Neuron (in vitro differentiated cells): Measurements from ENCODE around the gene B4GALT5.
"Not testable (repeated sequence)": the region's sequence is repeated elsewhere in the genome, so short reads cannot be mapped to it uniquely, and the experiment has no call there.

ENCODE experiments used
- H2AFZ ChIP-seq: one replicate; pipeline ENCODE4 v1.6.1; 2013; ENCODE audit warnings: low read depth, mild to moderate bottlenecking, inconsistent platforms, low read length, moderate library complexity
- H3K27me3 ChIP-seq: one replicate; pipeline ENCODE4 v1.6.1; 2013; ENCODE audit warnings: low read length; ENCODE audit not compliant: insufficient read depth
- H3K36me3 ChIP-seq: one replicate; pipeline ENCODE4 v1.6.1; 2013; ENCODE audit warnings: low read length; ENCODE audit not compliant: insufficient read depth
- H3K4me1 ChIP-seq: one replicate; pipeline ENCODE4 v1.6.1; 2013; ENCODE audit warnings: low read length; ENCODE audit not compliant: insufficient read depth
- H3K4me3 ChIP-seq: 2 replicates; pipeline ENCODE4 v1.5.1; 2013; ENCODE audit warnings: mild to moderate bottlenecking, low read length, moderate library complexity
- H3K9me3 ChIP-seq: one replicate; pipeline ENCODE4 v1.6.1; 2013; ENCODE audit warnings: low read length

B4GALT5 gene

DNA sequence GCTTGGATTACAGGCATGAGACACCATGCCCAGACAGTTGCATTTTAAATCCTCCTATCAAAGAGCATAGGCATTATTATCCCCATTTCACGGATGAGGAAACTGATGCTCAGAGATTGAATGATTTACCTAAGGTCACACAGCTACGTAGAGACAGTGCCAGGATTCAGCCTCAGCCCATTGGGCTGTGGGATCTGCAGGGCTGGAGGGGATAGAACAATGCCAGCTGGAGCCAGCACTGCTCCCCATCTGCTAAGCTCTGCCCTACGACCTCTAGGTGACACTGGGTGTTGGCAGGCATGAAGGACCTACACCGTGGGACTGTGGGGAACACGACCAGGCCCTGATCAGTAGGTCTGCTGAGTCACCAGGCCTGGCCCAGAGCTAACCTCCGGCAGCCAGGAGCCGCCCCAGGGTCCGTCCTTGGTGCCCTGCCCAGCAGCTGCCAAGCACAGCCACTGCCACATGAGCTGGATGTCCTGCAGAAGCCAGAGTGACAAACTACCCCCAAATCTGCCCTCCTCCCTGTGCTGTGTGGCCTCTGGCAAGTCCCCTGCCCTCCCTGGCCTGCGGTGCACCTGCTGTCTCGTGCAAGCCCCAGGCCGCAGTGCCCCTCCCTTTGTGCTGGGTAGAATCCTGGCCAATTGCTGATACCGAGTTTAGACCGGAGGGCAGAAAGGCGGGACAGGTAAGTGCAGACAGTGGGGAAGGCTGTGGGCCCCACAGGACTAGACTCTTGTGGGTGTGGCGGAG, 98.1 kb downstream of the B4GALT5 start:
- Histone ChIP-seq H2AFZ (no peak overlapping the region), H3K4me3 (no peak overlapping the region)

GRCh38 chr20:49615051-49615400, 98.7 kb downstream of the B4GALT5 start:
- H3K9me3 ChIP-seq, H3K36me3 ChIP-seq, H3K4me1 ChIP-seq, H3K27me3 ChIP-seq, H2AFZ ChIP-seq, H3K4me3 ChIP-seq: not testable (repeated sequence)

More for the DNA sequence above, 98.1 kb downstream of the B4GALT5 start:
- Histone ChIP-seq H3K9me3 (no peaks in the 10 kb centered on the region), H3K4me1 (peaks cover 9% of the 10 kb centered on the region), H3K36me3 (no peaks in the 10 kb centered on the region), H3K27me3 (no peaks in the 10 kb centered on the region)

DNA sequence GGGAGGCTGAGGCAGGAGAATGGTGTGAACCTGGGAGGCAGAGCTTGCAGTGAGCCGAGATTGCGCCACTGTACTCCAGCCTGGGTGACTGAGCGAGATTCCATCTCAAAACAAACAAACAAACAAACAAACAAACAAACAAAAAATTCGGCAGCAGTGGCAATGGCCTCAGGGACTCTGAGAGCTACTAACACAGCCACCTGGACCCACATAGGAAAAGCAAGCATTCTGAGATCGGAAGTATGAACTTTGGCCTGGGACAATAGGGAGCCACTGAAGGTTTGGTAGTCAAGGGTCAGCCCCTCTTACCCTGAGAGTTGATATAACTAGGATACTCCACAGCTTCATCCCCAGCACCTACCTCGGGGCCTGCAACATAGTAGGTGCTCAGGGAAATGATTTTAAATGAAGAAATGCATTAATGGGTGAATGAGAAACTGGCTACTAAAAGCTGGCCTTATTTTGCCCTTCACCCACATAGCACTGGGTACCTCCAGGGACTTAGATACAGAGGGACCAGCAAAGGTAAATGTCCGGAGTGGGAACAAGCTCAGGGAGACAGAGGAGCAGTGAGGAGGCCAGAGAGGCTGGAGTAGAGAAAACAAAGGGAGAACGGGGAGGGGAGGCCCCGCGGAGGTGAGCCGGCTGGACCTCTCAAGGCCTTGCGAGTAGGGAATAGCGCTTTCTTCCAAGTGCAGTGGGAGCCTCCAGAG, 99.2 kb downstream of the B4GALT5 start:
- Histone ChIP-seq H3K4me1 (peaks cover 4% of the 10 kb centered on the region), H2AFZ (no peak overlapping the region)

DNA sequence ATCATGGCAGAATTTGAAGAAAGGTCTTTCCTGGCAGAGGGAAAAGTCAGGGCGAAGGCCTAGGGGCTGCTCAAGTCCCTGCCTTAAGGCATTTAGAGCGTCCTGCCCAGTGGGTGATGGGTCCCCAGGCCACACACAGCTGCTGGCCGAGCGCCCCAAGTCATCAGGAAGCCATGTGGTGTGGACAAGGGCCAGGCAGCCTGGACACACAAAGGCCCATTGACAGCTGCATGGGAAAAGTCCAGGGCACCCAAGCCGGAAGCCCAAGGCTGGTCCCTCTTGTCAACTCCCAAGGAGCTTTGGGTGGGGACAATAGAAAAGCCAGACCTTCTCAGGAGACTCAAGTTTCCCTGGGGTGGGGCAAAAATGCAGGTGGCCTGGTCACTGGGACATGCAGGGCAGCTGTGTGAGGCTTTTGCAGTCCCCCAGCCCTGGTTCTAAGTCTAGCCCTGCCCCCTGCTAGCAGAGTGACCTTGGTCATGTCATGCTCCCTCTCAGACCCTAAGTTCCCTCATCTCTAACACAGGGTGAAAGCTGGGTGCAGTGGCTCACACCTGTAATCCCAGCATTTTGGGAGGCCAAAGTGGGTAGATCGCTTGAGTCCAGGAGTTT, 101.4 kb downstream of the B4GALT5 start:
- no peak overlapping the region for H2AFZ ChIP-seq
- no peaks in the 10 kb centered on the region for H3K27me3 ChIP-seq
- H3K36me3 ChIP-seq: no peaks in the 10 kb centered on the region
- no peaks in the 10 kb centered on the region for H3K9me3 ChIP-seq
- H3K4me1 ChIP-seq: peaks cover 4% of the 10 kb centered on the region
- no peak overlapping the region for H3K4me3 ChIP-seq

More for the DNA sequence above, 99.2 kb downstream of the B4GALT5 start:
- no peaks in the 10 kb centered on the region for H3K9me3 ChIP-seq
- no peaks in the 10 kb centered on the region for H3K36me3 ChIP-seq
- H3K4me3 ChIP-seq: no peak overlapping the region
- no peaks in the 10 kb centered on the region for H3K27me3 ChIP-seq

DNA sequence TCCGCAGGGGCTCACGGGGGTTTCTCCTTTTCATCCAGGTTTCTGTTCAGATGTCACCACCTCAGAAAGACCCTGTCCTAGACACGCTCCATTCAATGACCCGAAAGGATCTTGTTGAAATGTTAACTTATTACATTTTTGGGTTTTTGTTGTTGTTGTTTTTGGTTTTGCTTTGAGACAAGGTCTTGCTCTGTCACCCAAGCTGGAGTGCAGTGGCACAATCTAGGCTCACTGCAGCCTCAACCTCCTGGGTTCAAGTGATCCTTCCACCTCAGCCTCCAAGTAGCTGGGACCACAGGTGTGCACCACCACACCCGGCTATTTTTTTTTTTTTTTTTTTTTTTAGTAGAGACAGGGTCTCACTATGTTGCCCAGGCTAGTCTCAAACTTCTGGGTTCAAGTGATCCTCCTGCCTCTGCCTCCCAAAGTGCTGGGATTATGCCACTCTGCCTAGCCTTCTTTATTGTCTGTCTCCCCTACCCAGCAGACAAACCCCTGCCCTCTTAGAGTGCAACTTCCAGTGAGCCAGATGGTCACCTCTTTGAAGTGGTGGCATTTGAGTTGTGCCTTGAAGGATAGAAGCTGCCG, 102.0 kb downstream of the B4GALT5 start:
- H3K27me3 ChIP-seq, H3K36me3 ChIP-seq: not testable (repeated sequence)

GRCh38 chr20:49610691-49611538, 102.8 kb downstream of the B4GALT5 start:
- H3K4me3 ChIP-seq: peak overlapping the region; percentile 24

More for the DNA sequence above, 102.0 kb downstream of the B4GALT5 start:
- H3K9me3 ChIP-seq, H2AFZ ChIP-seq, H3K4me1 ChIP-seq, H3K4me3 ChIP-seq: not testable (repeated sequence)

GRCh38 chr20:49608752-49609670, 104.7 kb downstream of the B4GALT5 start:
- Histone ChIP-seq H3K27me3 (no peaks in the 10 kb centered on the region), H2AFZ (no peak overlapping the region), H3K4me1 (peaks cover 4% of the 10 kb centered on the region), H3K9me3 (no peaks in the 10 kb centered on the region), H3K36me3 (no peaks in the 10 kb centered on the region), H3K4me3 (no peak overlapping the region)

More at GRCh38 chr20:49610691-49611538, 102.8 kb downstream of the B4GALT5 start:
- Histone ChIP-seq H2AFZ (no peak overlapping the region), H3K9me3 (no peaks in the 10 kb centered on the region), H3K27me3 (no peaks in the 10 kb centered on the region), H3K36me3 (no peaks in the 10 kb centered on the region), H3K4me1 (peaks cover 4% of the 10 kb centered on the region)

DNA sequence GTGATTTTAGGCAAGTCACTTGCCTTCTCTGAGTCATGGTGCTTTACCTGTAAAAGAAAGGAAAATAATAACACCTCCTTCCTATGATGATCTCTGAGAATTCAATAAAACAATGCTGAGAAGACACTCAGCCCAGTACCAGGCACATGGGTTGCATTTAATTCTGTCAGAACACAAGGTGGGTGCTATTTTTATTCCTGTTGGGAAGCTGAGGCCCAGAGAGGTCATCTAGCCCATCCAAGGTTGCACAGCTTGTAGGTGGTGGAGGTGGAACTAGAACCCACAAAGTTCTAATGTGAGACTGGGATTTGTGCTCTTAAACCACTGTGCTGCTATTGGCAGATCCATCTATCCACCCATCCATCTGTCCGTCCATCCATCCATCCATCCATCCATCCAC, 106.1 kb downstream of the B4GALT5 start:
- H3K27me3 ChIP-seq: no peaks in the 10 kb centered on the region
- no peak overlapping the region for H3K4me3 ChIP-seq
- H2AFZ ChIP-seq: no peak overlapping the region
- H3K9me3 ChIP-seq: no peaks in the 10 kb centered on the region
- H3K36me3 ChIP-seq: no peaks in the 10 kb centered on the region
- peaks cover 4% of the 10 kb centered on the region for H3K4me1 ChIP-seq

DNA sequence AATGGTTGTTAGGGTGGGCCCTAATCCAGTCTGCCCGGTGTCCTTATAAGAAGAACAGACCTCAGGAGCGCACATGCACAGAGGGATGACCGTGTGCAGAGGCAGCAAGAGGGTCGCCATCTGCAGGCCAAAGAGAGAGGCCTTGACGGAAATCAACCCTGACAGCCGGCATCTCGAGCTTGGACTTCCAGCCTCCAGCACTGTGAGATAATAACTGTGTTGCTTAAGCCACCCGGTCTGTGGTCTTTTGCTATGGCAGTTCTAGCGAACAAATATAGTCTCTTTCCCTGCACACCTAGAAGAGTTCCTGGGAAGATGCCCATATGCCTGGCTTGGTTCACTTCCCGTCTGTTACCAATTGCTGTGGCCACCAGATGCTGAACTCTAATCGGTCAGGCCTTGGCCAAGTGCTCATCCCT, 110.5 kb downstream of the B4GALT5 start:
- no peaks in the 10 kb centered on the region for H3K36me3 ChIP-seq
- H3K4me3 ChIP-seq: no peak overlapping the region
- H3K9me3 ChIP-seq: no peaks in the 10 kb centered on the region
- H2AFZ ChIP-seq: no peak overlapping the region
- no peaks in the 10 kb centered on the region for H3K27me3 ChIP-seq
- H3K4me1 ChIP-seq: no peaks in the 10 kb centered on the region

GRCh38 chr20:49602345-49603208, 111.1 kb downstream of the B4GALT5 start:
- Histone ChIP-seq H3K27me3 (no peaks in the 10 kb centered on the region), H3K36me3 (no peaks in the 10 kb centered on the region)

DNA sequence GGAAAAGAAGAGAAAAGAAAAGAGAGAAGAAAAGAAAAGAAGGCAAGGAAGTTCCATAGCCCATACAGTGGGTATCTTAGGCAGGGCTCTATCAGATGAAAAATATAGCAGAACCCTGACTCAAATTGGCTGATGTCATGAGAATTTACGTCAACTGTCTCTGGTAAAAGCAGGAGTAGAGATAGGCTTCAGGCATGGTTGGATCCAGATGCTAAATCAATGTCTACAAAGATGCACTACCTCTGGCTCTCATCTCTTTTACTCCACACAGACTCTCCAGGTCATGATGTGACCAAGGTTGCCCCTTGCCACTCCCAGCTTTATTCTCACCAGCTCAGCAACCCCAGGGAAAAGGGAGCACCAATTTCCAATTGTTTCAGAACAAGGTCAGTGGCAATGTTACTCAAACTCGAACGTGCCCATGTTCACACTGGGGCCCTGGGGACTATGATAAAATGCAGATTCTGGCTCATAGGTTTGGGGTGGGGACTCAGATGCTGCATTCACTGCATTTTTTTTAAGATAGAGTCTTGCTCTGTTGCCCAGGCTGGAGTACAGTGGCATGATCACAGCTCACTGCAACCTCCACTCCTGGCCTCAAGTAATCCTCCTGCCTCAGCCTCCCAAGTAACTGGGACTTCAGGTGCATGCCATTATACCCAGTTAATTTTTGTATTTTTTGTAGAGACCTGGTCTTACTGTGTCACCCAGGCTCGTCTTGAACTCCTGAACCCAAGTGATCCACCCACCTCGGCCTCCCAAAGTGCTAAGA, 112.3 kb downstream of the B4GALT5 start:
- Histone ChIP-seq H3K36me3 (no peaks in the 10 kb centered on the region), H3K27me3 (no peaks in the 10 kb centered on the region)

More at GRCh38 chr20:49602345-49603208, 111.1 kb downstream of the B4GALT5 start:
- H3K4me3 ChIP-seq: no peak overlapping the region
- H3K4me1 ChIP-seq: no peaks in the 10 kb centered on the region
- H2AFZ ChIP-seq: no peak overlapping the region
- no peaks in the 10 kb centered on the region for H3K9me3 ChIP-seq

More for the DNA sequence above, 112.3 kb downstream of the B4GALT5 start:
- H3K4me3 ChIP-seq: no peak overlapping the region
- H2AFZ ChIP-seq: no peak overlapping the region
- no peaks in the 10 kb centered on the region for H3K4me1 ChIP-seq
- H3K9me3 ChIP-seq: no peaks in the 10 kb centered on the region
